ENCODE results near the gene CLCN2.
"Not testable (repeated sequence)": the region's sequence is repeated elsewhere in the genome, so short reads cannot be mapped to it uniquely, and the experiment has no call there.

Gene CLCN2

GRCh38 chr3:184349563-184350470 is 11.6 kb downstream of the CLCN2 start:
- no peak for FAIRE-seq

GRCh38 chr3:184348057-184348382 is 13.4 kb downstream of the CLCN2 start:
- no peak for DNase-seq (ENCODE audit: insufficient read length)
- TF ChIP-seq TAF1 (IDR thresholded peaks at IDR 0.05; ENCODE audit: borderline replicate concordance, low read depth, low read length): no peak
- no peak for TF ChIP-seq POLR2A (IDR thresholded peaks at IDR 0.05; ENCODE audit: low read depth, low read length)
- no peak for TF ChIP-seq POLR2AphosphoS5 (IDR thresholded peaks at IDR 0.05; ENCODE audit: low read depth, low read length)
- FAIRE-seq: no peak

More at GRCh38 chr3:184349563-184350470, 11.6 kb downstream of the CLCN2 start:
- TF ChIP-seq POLR2A (IDR thresholded peaks at IDR 0.05; ENCODE audit: low read depth, low read length) (no peak), TAF1 (IDR thresholded peaks at IDR 0.05; ENCODE audit: borderline replicate concordance, low read depth, low read length) (no peak), POLR2AphosphoS5 (IDR thresholded peaks at IDR 0.05; ENCODE audit: low read depth, low read length) (no peak)
- no peak for DNase-seq (ENCODE audit: insufficient read length)

DNA sequence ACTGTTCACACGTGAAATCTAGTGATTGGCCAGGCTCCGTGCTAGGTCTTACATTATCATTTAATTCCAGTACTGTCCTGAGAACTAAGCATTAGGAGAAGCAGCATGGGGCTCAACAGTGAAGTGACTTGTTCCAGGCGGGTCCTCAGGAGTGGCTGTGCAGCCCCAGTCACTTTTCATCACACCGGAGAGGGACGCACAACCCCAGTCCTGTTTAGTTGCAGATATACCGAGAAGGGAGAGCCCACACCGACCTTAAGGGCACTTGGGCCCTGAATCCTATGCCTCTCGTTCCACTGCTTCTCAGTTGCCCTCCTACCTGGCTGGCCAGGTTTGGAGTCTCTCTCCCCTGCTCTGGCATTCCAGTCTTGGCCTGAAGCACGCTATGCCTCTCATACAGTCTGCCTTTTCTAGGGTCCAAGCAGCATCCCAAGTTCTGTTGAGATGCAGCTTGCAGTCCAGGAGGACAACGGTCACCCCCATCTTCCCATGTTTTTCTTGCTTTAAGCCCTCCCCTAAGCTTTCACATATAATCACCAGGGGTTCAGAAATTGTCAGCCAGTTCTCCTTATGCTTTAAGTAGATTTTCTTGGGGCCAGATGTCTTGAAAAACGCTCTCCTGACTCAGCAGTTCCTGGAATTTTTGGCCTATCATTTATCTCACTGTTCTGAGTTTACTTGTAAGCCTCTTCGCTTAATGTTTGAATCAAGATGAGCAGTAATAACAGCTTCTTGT is 13.9 kb downstream of the CLCN2 start:
- TF ChIP-seq TAF1 (IDR thresholded peaks at IDR 0.05; ENCODE audit: borderline replicate concordance, low read depth, low read length) (no peak), POLR2A (IDR thresholded peaks at IDR 0.05; ENCODE audit: low read depth, low read length) (no peak)
- FAIRE-seq (no peak), DNase-seq (ENCODE audit: insufficient read length) (no peak)

- DNase-seq (ENCODE audit: insufficient read length) (no peak), FAIRE-seq (no peak)
- TF ChIP-seq TAF1 (IDR thresholded peaks at IDR 0.05; ENCODE audit: borderline replicate concordance, low read depth, low read length) (no peak), POLR2AphosphoS5 (IDR thresholded peaks at IDR 0.05; ENCODE audit: low read depth, low read length) (no peak), POLR2A (IDR thresholded peaks at IDR 0.05; ENCODE audit: low read depth, low read length) (no peak)
Observed at GRCh38 chr3:184346480-184347190, 14.8 kb downstream of the CLCN2 start.

DNA sequence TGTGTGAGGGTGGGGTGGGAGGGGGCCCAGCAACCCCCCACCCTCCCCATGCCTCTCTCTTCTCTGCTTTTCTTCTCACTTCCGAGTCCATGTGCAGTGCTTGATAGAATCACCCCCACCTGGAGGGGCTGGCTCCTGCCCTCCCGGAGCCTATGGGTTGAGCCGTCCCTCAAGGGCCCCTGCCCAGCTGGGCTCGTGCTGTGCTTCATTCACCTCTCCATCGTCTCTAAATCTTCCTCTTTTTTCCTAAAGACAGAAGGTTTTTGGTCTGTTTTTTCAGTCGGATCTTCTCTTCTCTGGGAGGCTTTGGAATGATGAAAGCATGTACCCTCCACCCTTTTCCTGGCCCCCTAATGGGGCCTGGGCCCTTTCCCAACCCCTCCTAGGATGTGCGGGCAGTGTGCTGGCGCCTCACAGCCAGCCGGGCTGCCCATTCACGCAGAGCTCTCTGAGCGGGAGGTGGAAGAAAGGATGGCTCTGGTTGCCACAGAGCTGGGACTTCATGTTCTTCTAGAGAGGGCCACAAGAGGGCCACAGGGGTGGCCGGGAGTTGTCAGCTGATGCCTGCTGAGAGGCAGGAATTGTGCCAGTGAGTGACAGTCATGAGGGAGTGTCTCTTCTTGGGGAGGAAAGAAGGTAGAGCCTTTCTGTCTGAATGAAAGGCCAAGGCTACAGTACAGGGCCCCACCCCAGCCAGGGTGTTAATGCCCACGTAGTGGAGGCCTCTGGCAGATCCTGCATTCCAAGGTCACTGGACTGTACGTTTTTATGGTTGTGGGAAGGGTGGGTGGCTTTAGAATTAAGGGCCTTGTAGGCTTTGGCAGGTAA is 15.9 kb downstream of the CLCN2 start:
- DNase-seq (ENCODE audit: insufficient read length): peak; percentile 48
- FAIRE-seq: no peak
- no peak for TF ChIP-seq POLR2AphosphoS5 (IDR thresholded peaks at IDR 0.05; ENCODE audit: low read depth, low read length)

DNA sequence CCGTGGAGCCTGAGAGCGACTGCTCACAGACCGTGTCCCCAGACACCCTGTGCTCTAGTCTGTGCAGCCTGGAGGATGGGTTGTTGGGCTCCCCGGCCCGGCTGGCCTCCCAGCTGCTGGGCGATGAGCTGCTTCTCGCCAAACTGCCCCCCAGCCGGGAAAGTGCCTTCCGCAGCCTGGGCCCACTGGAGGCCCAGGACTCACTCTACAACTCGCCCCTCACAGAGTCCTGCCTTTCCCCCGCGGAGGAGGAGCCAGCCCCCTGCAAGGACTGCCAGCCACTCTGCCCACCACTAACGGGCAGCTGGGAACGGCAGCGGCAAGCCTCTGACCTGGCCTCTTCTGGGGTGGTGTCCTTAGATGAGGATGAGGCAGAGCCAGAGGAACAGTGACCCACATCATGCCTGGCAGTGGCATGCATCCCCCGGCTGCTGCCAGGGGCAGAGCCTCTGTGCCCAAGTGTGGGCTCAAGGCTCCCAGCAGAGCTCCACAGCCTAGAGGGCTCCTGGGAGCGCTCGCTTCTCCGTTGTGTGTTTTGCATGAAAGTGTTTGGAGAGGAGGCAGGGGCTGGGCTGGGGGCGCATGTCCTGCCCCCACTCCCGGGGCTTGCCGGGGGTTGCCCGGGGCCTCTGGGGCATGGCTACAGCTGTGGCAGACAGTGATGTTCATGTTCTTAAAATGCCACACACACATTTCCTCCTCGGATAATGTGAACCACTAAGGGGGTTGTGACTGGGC is 16.7 kb downstream of the CLCN2 start:
- TF ChIP-seq TAF1 (IDR thresholded peaks at IDR 0.05; ENCODE audit: borderline replicate concordance, low read depth, low read length) (no peak), POLR2A (IDR thresholded peaks at IDR 0.05; ENCODE audit: low read depth, low read length) (no peak), POLR2AphosphoS5 (IDR thresholded peaks at IDR 0.05; ENCODE audit: low read depth, low read length) (no peak)
- DNase-seq (ENCODE audit: insufficient read length) (no peak), FAIRE-seq (no peak)

- FAIRE-seq (no peak), DNase-seq (ENCODE audit: insufficient read length) (no peak)
- TF ChIP-seq POLR2AphosphoS5 (IDR thresholded peaks at IDR 0.05; ENCODE audit: low read depth, low read length): no peak
- TF ChIP-seq TAF1 (IDR thresholded peaks at IDR 0.05; ENCODE audit: borderline replicate concordance, low read depth, low read length): no peak
- no peak for TF ChIP-seq POLR2A (IDR thresholded peaks at IDR 0.05; ENCODE audit: low read depth, low read length)
Observed at GRCh38 chr3:184343200-184343876, 18.1 kb downstream of the CLCN2 start.

- no peak for TF ChIP-seq POLR2AphosphoS5 (IDR thresholded peaks at IDR 0.05; ENCODE audit: low read depth, low read length)
- TF ChIP-seq TAF1 (IDR thresholded peaks at IDR 0.05; ENCODE audit: borderline replicate concordance, low read depth, low read length): no peak
- TF ChIP-seq POLR2A (IDR thresholded peaks at IDR 0.05; ENCODE audit: low read depth, low read length): no peak
- no peak for FAIRE-seq
- no peak for DNase-seq (ENCODE audit: insufficient read length)
Observed at GRCh38 chr3:184341925-184342324, 19.5 kb downstream of the CLCN2 start.

DNA sequence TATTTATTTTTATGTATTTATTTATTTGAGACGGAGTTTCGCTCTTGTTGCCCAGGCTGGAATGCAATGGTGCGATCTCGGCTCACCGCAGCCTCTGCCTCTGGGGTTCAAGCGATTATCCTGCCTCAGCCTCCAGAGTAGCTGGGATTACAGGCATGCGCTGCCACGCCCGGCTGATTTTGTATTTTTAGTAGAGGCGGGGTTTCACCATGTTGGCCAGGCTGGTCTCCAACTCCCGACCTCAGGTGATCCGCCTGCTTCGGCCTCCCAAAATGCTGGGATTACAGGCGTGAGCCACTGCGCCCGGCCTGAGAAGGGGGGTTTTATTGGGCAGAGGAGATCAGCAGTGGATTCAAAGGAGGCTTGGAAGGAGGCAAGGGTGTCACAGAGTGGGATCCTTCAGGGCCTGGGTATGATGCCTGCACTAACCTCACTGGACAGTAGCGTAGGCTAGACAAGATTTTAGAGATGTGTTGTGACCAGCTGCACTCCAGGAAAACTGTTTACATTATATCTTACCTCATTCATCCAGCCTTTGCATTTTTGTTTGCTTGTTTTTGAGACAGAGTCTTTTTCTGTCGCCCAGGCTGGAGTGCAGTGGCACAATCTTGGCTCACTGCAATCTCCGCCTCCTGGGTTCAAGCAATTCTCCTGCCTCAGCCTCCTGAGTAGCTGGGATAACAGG is 21.8 kb downstream of the CLCN2 start:
- not testable (repeated sequence) for DNase-seq (ENCODE audit: insufficient read length); FAIRE-seq

DNA sequence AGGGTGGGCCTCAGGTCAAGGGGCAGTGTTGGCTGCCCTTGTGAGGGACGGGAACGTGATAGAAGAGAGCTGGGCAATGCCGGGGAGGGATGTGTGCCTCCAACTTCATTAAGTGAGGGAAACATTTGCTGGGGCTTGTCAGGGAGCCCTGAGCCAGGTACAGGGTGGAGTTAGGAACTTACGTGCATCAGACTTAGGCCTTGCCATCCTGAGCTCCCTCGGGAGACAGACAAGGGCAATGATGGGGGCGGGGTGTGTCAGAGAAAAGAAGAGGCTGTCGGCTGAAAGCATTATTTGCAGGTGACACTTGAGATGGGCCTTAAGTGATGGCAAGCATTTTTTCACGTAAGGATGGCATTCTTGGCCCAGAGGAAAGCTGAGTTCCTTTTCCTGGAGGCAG is 22.4 kb downstream of the CLCN2 start:
- TF ChIP-seq POLR2A (IDR thresholded peaks at IDR 0.05; ENCODE audit: low read depth, low read length) (no peak), TAF1 (IDR thresholded peaks at IDR 0.05; ENCODE audit: borderline replicate concordance, low read depth, low read length) (no peak), POLR2AphosphoS5 (IDR thresholded peaks at IDR 0.05; ENCODE audit: low read depth, low read length) (no peak)
- FAIRE-seq (no peak), DNase-seq (ENCODE audit: insufficient read length) (no peak)
